Prostate gland (tissue), 2 donors: ENCODE measurements around the gene ARHGAP18. TPM values are rescaled to one million over a fixed set of nuclear protein-coding genes. Genes with fewer than 3 reads are reported as not detected.

Experiments used
- DNase-seq: peaks from one replicate; pipeline ENCODE4 v3.0.0-alpha.2; 2019; ENCODE audit warnings: low spot score
- H3K27ac ChIP-seq, 2 donors: fragments of 200-600 bp; sonication (generic); 2 replicates each; pipeline ENCODE4 v1.5.1; 2017 to 2019
- H3K27me3 ChIP-seq: fragments of 200-600 bp; sonication (generic); replicated peaks from 2 replicates; pipeline ENCODE4 v1.5.1; 2019; ENCODE audit not compliant: insufficient read depth
- H3K36me3 ChIP-seq, 2 donors: fragments of 200-600 bp; sonication (generic); 1 replicate in 1 of 2; 2 replicates in 1 of 2; pipeline versions ENCODE4 v1.5.1 to v1.8.1; 2017 to 2019
- H3K4me1 ChIP-seq: fragments of 200-600 bp; sonication (generic); replicated peaks from 2 replicates; pipeline ENCODE4 v1.5.1; 2019
- H3K4me3 ChIP-seq, 2 donors: fragments of 200-600 bp; sonication (generic); 2 replicates each; pipeline ENCODE4 v1.5.1; 2017 to 2019
- H3K9me3 ChIP-seq: fragments of 200-600 bp; sonication (generic); 2 replicates; pipeline ENCODE4 v1.5.1; 2017
- POLR2A ChIP-seq: fragments of 450-650 bp; IDR thresholded peaks from one replicate; pipeline ENCODE4 v1.6.1; 2016; ENCODE audit warnings: antibody characterized with exemption, mild to moderate bottlenecking
- POLR2AphosphoS5 ChIP-seq: sonication (generic); formaldehyde crosslinking; IDR thresholded peaks from one replicate; pipeline ENCODE4 v1.6.1; 2017; ENCODE audit warnings: antibody characterized with exemption
- WGBS: methylation state at CpG from one replicate; pipeline ENCODE4 v1.1.5; 2018; 5-methylcytosine and 5-hydroxymethylcytosine counted together
- intact Hi-C: fragments of 100-400 bp; cut with DNase I; formaldehyde crosslinking; loops from one replicate; pipeline ENCODE4 v1.14.2; 2022
- total RNA-seq, 2 donors: library from RNA; depleted of rRNA; stranded (reverse); fragments of >200 nt; gene quantifications; one replicate each; pipeline ENCODE4 v1.1.0, GENCODE V29; 2016
- TF ChIP-seq, protein P1 (sequence below), 4 experiments: fragments of 200-600 bp in 2 of 4; fragments of 450-650 bp in 2 of 4; sonication (generic) in 2 of 4; IDR thresholded peaks; 1 replicate in 3 of 4; 2 replicates in 1 of 4; pipeline ENCODE4 v1.5.1; 2016 to 2019; ENCODE audit warnings: antibody characterized with exemption in 4 of 4, mild to moderate bottlenecking in 2 of 4, moderate library complexity in 2 of 4

Gene ARHGAP18
- total RNA-seq, 2 donors from 2014 or later, result 15.0 to 29.1 TPM

DNA sequence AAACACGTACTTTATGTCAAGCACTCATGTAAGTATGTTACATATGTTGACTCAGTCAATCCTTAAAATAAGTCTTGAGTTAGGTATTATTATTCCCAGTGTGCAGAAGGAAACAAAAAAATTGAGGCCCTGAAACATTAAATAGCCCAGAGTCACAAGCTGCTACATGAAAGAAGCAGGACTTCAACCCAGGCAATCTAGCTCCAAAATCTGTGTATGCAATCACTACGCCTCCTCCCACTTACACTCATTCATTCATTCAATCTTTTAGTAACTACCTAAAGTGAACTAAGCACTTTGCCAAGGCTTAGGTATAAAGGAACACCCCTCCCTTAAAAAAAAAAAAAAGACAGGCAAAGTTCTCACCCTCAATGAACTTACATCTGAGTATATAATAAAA, 9.3 kb downstream of the ARHGAP18 start:
- 93% methylated on average over 2 of the region's 2 CpGs for whole genome bisulfite sequencing
- TF ChIP-seq POLR2A (no peak), POLR2AphosphoS5 (no peak)
- TF ChIP-seq, protein P1, sequence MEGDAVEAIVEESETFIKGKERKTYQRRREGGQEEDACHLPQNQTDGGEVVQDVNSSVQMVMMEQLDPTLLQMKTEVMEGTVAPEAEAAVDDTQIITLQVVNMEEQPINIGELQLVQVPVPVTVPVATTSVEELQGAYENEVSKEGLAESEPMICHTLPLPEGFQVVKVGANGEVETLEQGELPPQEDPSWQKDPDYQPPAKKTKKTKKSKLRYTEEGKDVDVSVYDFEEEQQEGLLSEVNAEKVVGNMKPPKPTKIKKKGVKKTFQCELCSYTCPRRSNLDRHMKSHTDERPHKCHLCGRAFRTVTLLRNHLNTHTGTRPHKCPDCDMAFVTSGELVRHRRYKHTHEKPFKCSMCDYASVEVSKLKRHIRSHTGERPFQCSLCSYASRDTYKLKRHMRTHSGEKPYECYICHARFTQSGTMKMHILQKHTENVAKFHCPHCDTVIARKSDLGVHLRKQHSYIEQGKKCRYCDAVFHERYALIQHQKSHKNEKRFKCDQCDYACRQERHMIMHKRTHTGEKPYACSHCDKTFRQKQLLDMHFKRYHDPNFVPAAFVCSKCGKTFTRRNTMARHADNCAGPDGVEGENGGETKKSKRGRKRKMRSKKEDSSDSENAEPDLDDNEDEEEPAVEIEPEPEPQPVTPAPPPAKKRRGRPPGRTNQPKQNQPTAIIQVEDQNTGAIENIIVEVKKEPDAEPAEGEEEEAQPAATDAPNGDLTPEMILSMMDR (IDR thresholded peaks at IDR 0.05), result no peak
- H3K4me1 ChIP-seq, result no peaks in the 10 kb centered on the region
- no peak for DNase-seq
- no peaks in the 10 kb centered on the region for H3K27me3 ChIP-seq
- H3K36me3 ChIP-seq, result no peaks in the 10 kb centered on the region
- no peak overlapping the region for H3K4me3 ChIP-seq
- H3K9me3 ChIP-seq, result no peaks in the 10 kb centered on the region
- intact Hi-C loops, result no loop called here
- H3K27ac ChIP-seq, result no peak overlapping the region

DNA sequence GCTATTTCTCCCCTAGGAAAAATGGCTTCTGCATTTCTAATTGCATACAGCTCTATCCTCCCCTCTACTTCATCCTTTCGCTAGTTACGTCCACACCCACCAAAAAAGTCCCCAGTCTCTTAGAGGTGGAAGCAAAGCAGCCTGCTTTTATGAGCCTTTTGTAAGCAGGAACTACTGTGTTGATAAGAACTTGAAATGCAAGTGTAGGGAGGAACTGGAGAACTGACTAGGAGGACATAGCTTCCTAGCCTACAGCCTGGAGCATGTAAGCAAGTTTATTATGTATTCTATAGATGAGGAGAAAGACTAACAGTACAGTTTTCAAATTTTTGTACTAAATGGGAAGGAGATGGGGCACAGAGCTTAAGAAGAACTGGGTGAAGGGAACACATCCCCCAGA, 10.3 kb downstream of the ARHGAP18 start:
- 96% methylated on average over 2 of the region's 2 CpGs for WGBS
- no peaks in the 10 kb centered on the region for H3K9me3 ChIP-seq
- intact Hi-C loops, result no loop called here
- H3K4me3 ChIP-seq, result no peak overlapping the region
- H3K36me3 ChIP-seq, result no peaks in the 10 kb centered on the region
- no peak overlapping the region for H3K27ac ChIP-seq
- H3K27me3 ChIP-seq, result no peaks in the 10 kb centered on the region
- no peak for TF ChIP-seq POLR2A
- TF ChIP-seq, protein P1 (IDR thresholded peaks at IDR 0.05), result no peak
- TF ChIP-seq POLR2AphosphoS5, result no peak
- no peaks in the 10 kb centered on the region for H3K4me1 ChIP-seq
- no peak for DNase-seq

DNA sequence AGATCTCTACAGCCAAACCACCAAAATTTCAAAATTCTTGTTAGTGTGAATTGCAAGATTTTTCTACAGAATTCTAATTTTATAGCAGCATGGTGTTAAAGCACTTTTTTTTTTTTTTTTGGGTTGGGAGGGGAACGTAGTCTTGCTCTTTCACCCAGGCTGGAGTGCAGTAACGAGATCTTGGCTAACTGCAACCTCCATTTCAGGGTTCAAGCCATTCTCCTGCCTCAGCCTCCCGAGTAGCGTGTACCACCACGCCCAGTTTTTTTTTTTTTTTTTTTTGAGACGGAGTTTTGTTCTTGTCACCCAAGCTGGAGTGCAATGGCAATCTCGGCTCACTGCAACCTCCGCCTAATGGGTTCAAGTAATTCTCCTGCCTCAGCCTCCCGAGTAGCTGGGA, 11.5 kb downstream of the ARHGAP18 start:
- TF ChIP-seq POLR2AphosphoS5 (no peak), POLR2A (no peak)
- TF ChIP-seq, protein P1 (IDR thresholded peaks at IDR 0.05), result no peak
- intact Hi-C loops, result no loop called here
- H3K4me1 ChIP-seq, result no peaks in the 10 kb centered on the region
- H3K36me3 ChIP-seq, result no peaks in the 10 kb centered on the region
- no peak for DNase-seq
- H3K4me3 ChIP-seq, result no peak overlapping the region
- H3K27ac ChIP-seq, result no peak overlapping the region
- H3K27me3 ChIP-seq, result no peaks in the 10 kb centered on the region
- 97% methylated on average over 9 of the region's 9 CpGs for WGBS
- H3K9me3 ChIP-seq, result no peaks in the 10 kb centered on the region

DNA sequence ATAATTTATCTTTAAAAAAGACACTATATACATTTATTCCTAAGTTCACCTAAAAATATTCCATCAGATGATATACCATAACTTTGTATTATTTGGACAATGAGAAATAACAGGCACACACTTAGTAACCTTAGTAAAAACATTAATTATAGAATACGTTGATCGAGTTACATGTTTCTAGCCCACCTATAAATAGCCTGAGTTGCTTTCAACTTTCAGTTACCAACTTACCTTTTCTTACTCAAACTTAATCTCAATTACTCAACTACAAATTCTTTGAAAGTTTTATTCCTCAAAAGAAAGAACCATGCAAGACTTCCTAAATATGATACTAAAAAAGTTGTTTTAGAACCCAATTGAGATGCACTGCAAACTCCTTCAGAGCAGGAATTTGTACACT, 12.2 kb downstream of the ARHGAP18 start:
- H3K27ac ChIP-seq, result no peak overlapping the region
- no peak for TF ChIP-seq POLR2A
- TF ChIP-seq, protein P1 (IDR thresholded peaks at IDR 0.05), result no peak
- no peak for DNase-seq
- no peaks in the 10 kb centered on the region for H3K4me1 ChIP-seq
- H3K27me3 ChIP-seq, result no peaks in the 10 kb centered on the region
- WGBS, result 93% methylated on average over 2 of the region's 2 CpGs
- no peak overlapping the region for H3K4me3 ChIP-seq
- no peaks in the 10 kb centered on the region for H3K36me3 ChIP-seq
- no peaks in the 10 kb centered on the region for H3K9me3 ChIP-seq
- intact Hi-C loops, result no loop called here

DNA sequence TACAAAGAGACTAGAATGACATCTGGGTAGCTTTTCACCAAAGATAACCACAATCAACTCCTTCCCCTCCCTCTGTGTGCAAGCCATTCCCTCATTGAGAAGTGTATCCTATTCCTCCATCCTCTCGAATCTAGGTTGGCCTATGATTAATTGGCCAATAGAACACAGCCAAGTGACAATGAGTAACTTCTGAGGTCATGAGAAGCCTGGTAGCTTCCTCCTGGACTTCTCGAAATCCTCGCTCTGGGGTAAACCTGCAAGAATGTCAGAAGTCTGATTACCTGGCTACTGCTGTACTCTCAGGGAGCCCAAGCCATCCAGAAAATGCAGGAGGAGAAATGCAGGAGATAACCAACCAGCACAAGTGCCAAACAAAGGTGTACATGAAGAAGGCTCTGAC, 13.1 kb downstream of the ARHGAP18 start:
- Histone ChIP-seq H3K9me3 (no peaks in the 10 kb centered on the region), H3K27ac (no peak overlapping the region), H3K36me3 (no peaks in the 10 kb centered on the region), H3K4me1 (no peaks in the 10 kb centered on the region), H3K27me3 (no peaks in the 10 kb centered on the region), H3K4me3 (no peak overlapping the region)
- DNase-seq, result no peak
- intact Hi-C loops, result no loop called here
- 78% methylated on average over 3 of the region's 3 CpGs for WGBS
- TF ChIP-seq, protein P1 (IDR thresholded peaks at IDR 0.05), result no peak
- TF ChIP-seq POLR2A (no peak), POLR2AphosphoS5 (no peak)
